ENCODE results near the gene NSRP1. TPM values are rescaled to one million over a fixed set of nuclear protein-coding genes. Genes with fewer than 3 reads are reported as not detected.
A peak's percentile ranks its signal among the peaks of the same experiment; 100 is the strongest.

Gene NSRP1
- total RNA-seq, 4 donors from 2014 or later, result 16.2 to 60.2 (median 42.7) TPM

GRCh38 chr17:30232015-30232823, 115.6 kb downstream of the NSRP1 start:
- in situ Hi-C loops (cut with MboI; ENCODE audit: low pct_ligation_motif_present in 1 of 4, low pct_unique_long_range_greater_than_20kb in 1 of 4, low sequenced_read_pairs in 3 of 4), result no loop called here
- no peak for DNase-seq
- no peak overlapping the region for H3K27ac ChIP-seq
- no peak overlapping the region for H3K4me3 ChIP-seq
- peaks cover 57% of the 10 kb centered on the region for H3K27me3 ChIP-seq
- peaks cover 8 to 21% (median 18%) of the 10 kb centered on the region in 4 donors for H3K4me1 ChIP-seq
- WGBS, 2 donors (ENCODE audit: low coverage in 1 of 2), result 70 to 72% methylated on average over 2 to 10 of the region's 10 CpGs
- H3K9me3 ChIP-seq, result no peaks in the 10 kb centered on the region
- TF ChIP-seq POLR2A (IDR thresholded peaks at IDR 0.05) (no peak), POLR2AphosphoS5 (IDR thresholded peaks at IDR 0.05) (no peak), EP300 (IDR thresholded peaks at IDR 0.05; ENCODE audit: low read depth) (no peak), CTCF (IDR thresholded peaks at IDR 0.05) (no peak)
- H3K36me3 ChIP-seq, result no peaks in the 10 kb centered on the region
- intact Hi-C loops (cut with DNase I; ENCODE audit: low total_unique reads), result no loop called here

GRCh38 chr17:30232824-30233427, 116.3 kb downstream of the NSRP1 start:
- Histone ChIP-seq H3K27me3 (peaks cover 64% of the 10 kb centered on the region), H3K4me3 (no peak overlapping the region), H3K4me1 (peaks cover 8 to 24% (median 18%) of the 10 kb centered on the region in 4 donors), H3K27ac (no peak overlapping the region), H3K9me3 (no peaks in the 10 kb centered on the region), H3K36me3 (no peaks in the 10 kb centered on the region)
- in situ Hi-C loops (cut with MboI; ENCODE audit: low pct_ligation_motif_present in 1 of 4, low pct_unique_long_range_greater_than_20kb in 1 of 4, low sequenced_read_pairs in 3 of 4), result no loop called here
- TF ChIP-seq POLR2A (IDR thresholded peaks at IDR 0.05) (no peak), EP300 (IDR thresholded peaks at IDR 0.05; ENCODE audit: low read depth) (no peak), POLR2AphosphoS5 (IDR thresholded peaks at IDR 0.05) (no peak), CTCF (IDR thresholded peaks at IDR 0.05) (no peak)
- DNase-seq, result no peak
- intact Hi-C loops (cut with DNase I; ENCODE audit: low total_unique reads), result no loop called here
- WGBS, 2 donors (ENCODE audit: low coverage in 1 of 2), result 54 to 83% methylated on average over 1 to 11 of the region's 11 CpGs

- WGBS, 2 donors (ENCODE audit: low coverage in 1 of 2), result 74 to 92% methylated on average over 5 to 6 of the region's 6 CpGs
- Histone ChIP-seq H3K27ac (no peak overlapping the region), H3K4me3 (no peak overlapping the region), H3K27me3 (peaks cover 77% of the 10 kb centered on the region), H3K4me1 (peaks cover 8 to 24% (median 18%) of the 10 kb centered on the region in 4 donors), H3K36me3 (no peaks in the 10 kb centered on the region), H3K9me3 (no peaks in the 10 kb centered on the region)
- intact Hi-C loops (cut with DNase I; ENCODE audit: low total_unique reads), result no loop called here
- no peak for DNase-seq
- TF ChIP-seq POLR2AphosphoS5 (IDR thresholded peaks at IDR 0.05), result no peak
- no peak for TF ChIP-seq POLR2A (IDR thresholded peaks at IDR 0.05)
- TF ChIP-seq CTCF (IDR thresholded peaks at IDR 0.05), result no peak
- TF ChIP-seq EP300 (IDR thresholded peaks at IDR 0.05; ENCODE audit: low read depth), result no peak
- in situ Hi-C loops (cut with MboI; ENCODE audit: low pct_ligation_motif_present in 1 of 4, low pct_unique_long_range_greater_than_20kb in 1 of 4, low sequenced_read_pairs in 3 of 4), result no loop called here
Measured at GRCh38 chr17:30234296-30234695, 117.7 kb downstream of the NSRP1 start.

GRCh38 chr17:30234964-30235363, 118.3 kb downstream of the NSRP1 start:
- Histone ChIP-seq H3K4me1 (peaks cover 8 to 24% (median 18%) of the 10 kb centered on the region in 4 donors), H3K9me3 (no peaks in the 10 kb centered on the region), H3K36me3 (no peaks in the 10 kb centered on the region), H3K27me3 (peaks cover 84% of the 10 kb centered on the region), H3K4me3 (peak overlapping the region in 3 of 4 donors; percentile 22 to 49 (median 32)), H3K27ac (no peak overlapping the region)
- 20 to 24% methylated on average over 1 to 12 of the region's 12 CpGs for WGBS, 2 donors (ENCODE audit: low coverage in 1 of 2)
- in situ Hi-C loops (cut with MboI; ENCODE audit: low pct_ligation_motif_present in 1 of 4, low pct_unique_long_range_greater_than_20kb in 1 of 4, low sequenced_read_pairs in 3 of 4) (no loop called here), intact Hi-C loops (cut with DNase I; ENCODE audit: low total_unique reads) (loop anchor here (5.0 kb wide), 1 partner anchor 133 kb away; no protein-coding TSS in a partner anchor)
- no peak for DNase-seq
- TF ChIP-seq EP300 (IDR thresholded peaks at IDR 0.05; ENCODE audit: low read depth) (no peak), POLR2A (IDR thresholded peaks at IDR 0.05) (no peak), POLR2AphosphoS5 (IDR thresholded peaks at IDR 0.05) (no peak), CTCF (IDR thresholded peaks at IDR 0.05) (no peak)
